SK-N-SH treated with all-trans-retinoic acid at 6 μM for 48 hours (cell line): Measurements from ENCODE around the gene LECT2.

Source experiments
- ATAC-seq: fragments of 200-7000 bp; cut with Tn5 transposase; 3 replicates; pipeline ENCODE4 v1.9.1; 2020; ENCODE audit warnings: mild to moderate bottlenecking, moderate library complexity
- ARNTL ChIP-seq: fragments of 450-650 bp; formaldehyde crosslinking; IDR thresholded peaks from 2 replicates; pipeline ENCODE4 v1.5.0; 2020; ENCODE audit warnings: low read depth, mild to moderate bottlenecking, moderate library complexity, borderline replicate concordance
- BACH2 ChIP-seq: fragments of 250-450 bp; sonication (Bioruptor Pico); IDR thresholded peaks from 2 replicates; pipeline ENCODE4 v1.9.0; 2021; ENCODE audit warnings: mild to moderate bottlenecking, borderline replicate concordance
- CREB5 ChIP-seq: fragments of 250-450 bp; sonication (Bioruptor Pico); IDR thresholded peaks from 2 replicates; pipeline ENCODE4 v1.5.1; 2020; ENCODE audit warnings: low read depth, mild to moderate bottlenecking, moderate library complexity
- CSDC2 ChIP-seq: fragments of 250-450 bp; sonication (Bioruptor Pico); IDR thresholded peaks from 2 replicates; pipeline ENCODE4 v1.5.0; 2020; ENCODE audit warnings: mild to moderate bottlenecking, moderate library complexity
- CSRNP3 ChIP-seq: fragments of 250-450 bp; sonication (Bioruptor Pico); IDR thresholded peaks from 2 replicates; pipeline ENCODE4 v1.5.1; 2021; ENCODE audit warnings: mild to moderate bottlenecking, moderate library complexity
- ESRRG ChIP-seq: fragments of 250-450 bp; sonication (Bioruptor Pico); IDR thresholded peaks from 2 replicates; pipeline ENCODE4 v1.6.1; 2021; ENCODE audit warnings: mild to moderate bottlenecking
- GLIS3 ChIP-seq: fragments of 250-450 bp; sonication (Bioruptor Pico); IDR thresholded peaks from 2 replicates; pipeline ENCODE4 v1.5.0; 2020; ENCODE audit warnings: mild to moderate bottlenecking, moderate library complexity
- ISL1 ChIP-seq: fragments of 250-450 bp; sonication (Bioruptor Pico); IDR thresholded peaks from 2 replicates; pipeline ENCODE4 v2.1.2; 2022; ENCODE audit warnings: mild to moderate bottlenecking, moderate library complexity
- OSR1 ChIP-seq: fragments of 250-450 bp; sonication (Bioruptor Pico); IDR thresholded peaks from 2 replicates; pipeline ENCODE4 v1.8.0; 2022; ENCODE audit warnings: moderate library complexity, mild to moderate bottlenecking, inconsistent platforms
- PATZ1 ChIP-seq: fragments of 250-450 bp; sonication (Bioruptor Pico); IDR thresholded peaks from 2 replicates; pipeline ENCODE4 v1.8.0; 2020; ENCODE audit warnings: mild to moderate bottlenecking, moderate library complexity, borderline replicate concordance
- POU6F1 ChIP-seq: fragments of 250-450 bp; sonication (Bioruptor Pico); IDR thresholded peaks from 2 replicates; pipeline ENCODE4 v1.8.0; 2021; ENCODE audit warnings: low read depth, mild to moderate bottlenecking, moderate library complexity, borderline replicate concordance
- PPARA ChIP-seq: fragments of 250-450 bp; sonication (Bioruptor Pico); IDR thresholded peaks from 2 replicates; pipeline ENCODE4 v1.5.0; 2020; ENCODE audit warnings: mild to moderate bottlenecking, borderline replicate concordance
- RARB ChIP-seq: fragments of 250-450 bp; sonication (Bioruptor Pico); IDR thresholded peaks from 2 replicates; pipeline ENCODE4 v1.8.0; 2021; ENCODE audit warnings: mild to moderate bottlenecking, moderate library complexity
- SNAI2 ChIP-seq: fragments of 250-450 bp; sonication (Bioruptor Pico); IDR thresholded peaks from 2 replicates; pipeline ENCODE4 v1.5.0; 2020; ENCODE audit warnings: mild to moderate bottlenecking, moderate library complexity
- TCF4 ChIP-seq: fragments of 250-450 bp; sonication (Bioruptor Pico); IDR thresholded peaks from 2 replicates; pipeline ENCODE4 v1.8.0; 2021; ENCODE audit warnings: mild to moderate bottlenecking, moderate library complexity, borderline replicate concordance
- TOX ChIP-seq: fragments of 250-450 bp; sonication (Bioruptor Pico); IDR thresholded peaks from 2 replicates; pipeline ENCODE4 v1.8.0; 2021; ENCODE audit warnings: mild to moderate bottlenecking, moderate library complexity, borderline replicate concordance
- TSHZ2 ChIP-seq: fragments of 250-450 bp; sonication (Bioruptor Pico); IDR thresholded peaks from 2 replicates; pipeline ENCODE4 v1.5.0; 2020; ENCODE audit warnings: mild to moderate bottlenecking, moderate library complexity
- ZC3H10 ChIP-seq: fragments of 250-450 bp; sonication (Bioruptor Pico); IDR thresholded peaks from 2 replicates; pipeline ENCODE4 v1.5.1; 2021; ENCODE audit warnings: mild to moderate bottlenecking, moderate library complexity
- ZFP3 ChIP-seq: fragments of 250-450 bp; sonication (Bioruptor Pico); IDR thresholded peaks from 2 replicates; pipeline ENCODE4 v1.5.0; 2020; ENCODE audit warnings: mild to moderate bottlenecking, moderate library complexity
- ZFP30 ChIP-seq: fragments of 450-650 bp; formaldehyde crosslinking; IDR thresholded peaks from 2 replicates; pipeline ENCODE4 v1.5.0; 2022; ENCODE audit warnings: mild to moderate bottlenecking, moderate library complexity
- ZNF565 ChIP-seq: fragments of 450-650 bp; formaldehyde crosslinking; conservative IDR thresholded peaks from 2 replicates; pipeline ENCODE4 v1.5.0; 2020; ENCODE audit warnings: low read depth, mild to moderate bottlenecking, moderate library complexity
- ZNF70 ChIP-seq: fragments of 450-650 bp; formaldehyde crosslinking; IDR thresholded peaks from 2 replicates; pipeline ENCODE4 v1.5.0; 2020; ENCODE audit warnings: mild to moderate bottlenecking, moderate library complexity
- ZNF8 ChIP-seq: fragments of 450-650 bp; formaldehyde crosslinking; IDR thresholded peaks from 2 replicates; pipeline ENCODE4 v1.5.0; 2020; ENCODE audit warnings: mild to moderate bottlenecking, moderate library complexity

LECT2 gene

GRCh38 chr5:135954899-135955298 is at the start of gene LECT2:
TSS of gene LECT2 (minus strand) at chr5:135954983. CDS start at chr5:135954833, 150 bp downstream.
- TF ChIP-seq TCF4 (CRISPR knock-in tag) (no peak), ZNF565 (CRISPR knock-in tag) (no peak)
- no peak for ATAC-seq

GRCh38 chr5:136004436-136004835 is 49.7 kb upstream of the LECT2 start:
- TF ChIP-seq TCF4 (CRISPR knock-in tag): no peak
- TF ChIP-seq ISL1 (CRISPR knock-in tag): 0 out of 2 replicates have a peak, but pooled peaks have one; percentile 10
- TF ChIP-seq TOX (CRISPR knock-in tag): no peak
- no peak for TF ChIP-seq CSRNP3 (CRISPR knock-in tag)
- no peak for TF ChIP-seq ZNF565 (CRISPR knock-in tag)
- no peak for TF ChIP-seq TSHZ2 (CRISPR knock-in tag)
- no peak for TF ChIP-seq ESRRG (CRISPR knock-in tag)
- peak; percentile 2; the same call in 1 of the 3 replicates for ATAC-seq

- peak; percentile 77; the same call in 1 of the 2 replicates for TF ChIP-seq CSDC2 (CRISPR knock-in tag)
- no peak for TF ChIP-seq GLIS3
- TF ChIP-seq ZNF8 (CRISPR knock-in tag): no peak
- TF ChIP-seq ISL1 (CRISPR knock-in tag): peak; percentile 38
- no peak for TF ChIP-seq CREB5 (CRISPR knock-in tag)
- TF ChIP-seq PPARA (CRISPR knock-in tag): no peak
- TF ChIP-seq ZFP30: no peak
- TF ChIP-seq OSR1: no peak
- no peak for TF ChIP-seq ESRRG (CRISPR knock-in tag)
- TF ChIP-seq ZNF70 (CRISPR knock-in tag): 0 out of 2 replicates have a peak, but pooled peaks have one; percentile 38
- no peak for TF ChIP-seq SNAI2 (CRISPR knock-in tag)
- TF ChIP-seq ZFP3 (CRISPR knock-in tag): no peak
- no peak for TF ChIP-seq TOX (CRISPR knock-in tag)
- TF ChIP-seq PATZ1 (CRISPR knock-in tag): peak; percentile 48; the same call in 1 of the 2 replicates
- no peak for TF ChIP-seq ARNTL (CRISPR knock-in tag)
- TF ChIP-seq TSHZ2 (CRISPR knock-in tag): no peak; the same call in 1 of the 2 replicates
- TF ChIP-seq TCF4 (CRISPR knock-in tag): peak; percentile 79; the same call in 1 of the 2 replicates
- TF ChIP-seq ZC3H10: no peak
- no peak for TF ChIP-seq RARB (CRISPR knock-in tag)
- no peak for TF ChIP-seq CSRNP3 (CRISPR knock-in tag)
- no peak for TF ChIP-seq POU6F1 (CRISPR knock-in tag)
- TF ChIP-seq BACH2 (CRISPR knock-in tag): no peak
- no peak for TF ChIP-seq ZNF565 (CRISPR knock-in tag)
- ATAC-seq: peak; percentile 83
Measured at GRCh38 chr5:136001466-136001981, 46.7 kb upstream of the LECT2 start.
